HUES64 (cell line): ENCODE data around the gene PCDHB7.
A peak's percentile ranks its signal among the peaks of the same experiment; 100 is the strongest.
"Not testable (repeated sequence)": the region's sequence is repeated elsewhere in the genome, so short reads cannot be mapped to it uniquely, and the experiment has no call there.

Experiments used
- H3K27ac ChIP-seq: 2 replicates; pipeline ENCODE4 v1.7.0; 2013; ENCODE audit warnings: low read depth, low read length, inconsistent platforms
- H3K27me3 ChIP-seq: 2 replicates; pipeline ENCODE4 v1.6.1; 2013; ENCODE audit warnings: mild to moderate bottlenecking, low read length; ENCODE audit not compliant: insufficient read depth
- H3K36me3 ChIP-seq: 2 replicates; pipeline ENCODE4 v1.6.1; 2013; ENCODE audit warnings: mild to moderate bottlenecking, low read length; ENCODE audit not compliant: insufficient read depth
- H3K4me1 ChIP-seq: 2 replicates; pipeline ENCODE4 v1.6.1; 2013; ENCODE audit warnings: mild to moderate bottlenecking, low read length, moderate library complexity; ENCODE audit not compliant: insufficient read depth
- H3K4me3 ChIP-seq: 2 replicates; pipeline ENCODE4 v1.5.1; 2013; ENCODE audit warnings: mild to moderate bottlenecking, low read length, moderate library complexity
- H3K9ac ChIP-seq: 2 replicates; pipeline ENCODE4 v1.6.1; 2013; ENCODE audit warnings: mild to moderate bottlenecking, low read depth, low read length
- H3K9me3 ChIP-seq: 2 replicates; pipeline ENCODE4 v1.6.1; 2013; ENCODE audit warnings: low read depth, low read length; ENCODE audit not compliant: insufficient read depth
- WGBS: fragments of 150-250, 120-280 bp; methylation state at CpG from one replicate; pipeline ENCODE4 v1.1.7; 2013; ENCODE audit warnings: missing lambda C conversion rate; 5-methylcytosine and 5-hydroxymethylcytosine counted together

Gene PCDHB7

GRCh38 chr5:141152096-141152495 is 20.3 kb upstream of the PCDHB7 start:
- H3K9me3 ChIP-seq = peaks cover 17% of the 10 kb centered on the region
- not testable (repeated sequence) for H3K4me1 ChIP-seq, H3K27ac ChIP-seq, H3K4me3 ChIP-seq, H3K27me3 ChIP-seq, H3K36me3 ChIP-seq, H3K9ac ChIP-seq
- WGBS = 96% methylated on average over 36 of the region's 36 CpGs

DNA sequence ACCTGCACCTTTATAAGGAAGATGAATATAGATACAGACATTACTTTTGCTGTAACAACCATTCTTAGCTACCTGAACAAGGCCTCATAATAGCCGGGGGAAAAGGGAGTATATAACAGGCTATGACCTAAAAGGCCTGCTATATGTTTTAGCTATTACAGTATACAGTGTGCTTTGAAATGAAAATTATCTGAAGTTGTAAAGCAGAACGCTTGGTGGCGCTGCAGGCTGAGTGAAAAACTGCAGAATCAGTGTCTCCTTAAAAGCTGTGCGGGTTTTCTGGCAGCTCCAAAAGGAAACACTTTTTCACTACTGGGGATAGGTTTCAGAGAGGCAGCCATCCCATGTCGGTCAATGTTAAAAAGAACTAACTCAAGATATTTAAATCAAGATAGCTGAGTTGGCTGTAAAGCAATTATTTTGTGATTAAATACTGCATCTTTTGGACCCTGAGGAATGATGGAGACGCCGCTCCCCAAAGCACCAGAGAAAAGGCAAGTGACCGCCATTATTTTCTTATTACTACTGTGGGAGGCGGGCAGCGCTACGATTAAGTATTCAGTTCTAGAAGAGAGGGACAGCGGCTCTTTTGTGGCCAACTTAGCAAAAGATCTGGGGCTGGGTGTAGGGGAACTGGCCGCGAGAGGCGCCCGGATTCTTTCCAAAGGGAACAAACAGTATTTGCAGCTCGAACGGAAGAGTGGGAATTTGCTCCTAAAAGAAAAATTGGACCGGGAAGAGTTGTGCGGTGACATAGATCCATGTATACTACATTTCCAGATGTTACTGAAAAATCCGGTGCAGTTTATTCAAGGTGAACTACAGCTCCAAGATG is 16.7 kb upstream of the PCDHB7 start:
- Histone ChIP-seq H3K9me3 (peaks cover 17% of the 10 kb centered on the region), H3K4me1 (no peaks in the 10 kb centered on the region), H3K27me3 (no peaks in the 10 kb centered on the region), H3K27ac (no peak overlapping the region), H3K9ac (no peak overlapping the region), H3K36me3 (no peaks in the 10 kb centered on the region), H3K4me3 (peak overlapping the region; percentile 21; the same call in 1 of the 2 replicates)
- 85% methylated on average over 21 of the region's 21 CpGs for WGBS

DNA sequence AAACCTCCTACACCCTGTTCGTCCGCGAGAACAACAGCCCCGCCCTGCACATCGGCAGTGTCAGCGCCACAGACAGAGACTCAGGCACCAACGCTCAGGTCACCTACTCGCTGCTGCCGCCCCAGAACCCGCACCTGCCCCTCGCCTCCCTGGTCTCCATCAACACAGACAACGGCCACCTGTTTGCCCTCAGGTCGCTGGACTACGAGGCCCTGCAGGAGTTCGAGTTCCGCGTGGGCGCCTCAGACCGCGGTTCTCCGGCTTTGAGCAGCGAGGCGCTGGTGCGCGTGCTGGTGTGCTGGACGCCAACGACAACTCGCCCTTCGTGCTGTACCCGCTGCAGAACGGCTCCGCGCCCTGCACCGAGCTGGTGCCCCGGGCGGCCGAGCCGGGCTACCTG is 15.1 kb upstream of the PCDHB7 start:
- not testable (repeated sequence) for H3K4me3 ChIP-seq, H3K4me1 ChIP-seq, H3K27ac ChIP-seq, H3K9ac ChIP-seq, H3K27me3 ChIP-seq, H3K36me3 ChIP-seq
- WGBS = 95% methylated on average over 28 of the region's 38 CpGs
- peaks cover 11% of the 10 kb centered on the region for H3K9me3 ChIP-seq

- H3K27ac ChIP-seq, H3K4me3 ChIP-seq, H3K9ac ChIP-seq, H3K27me3 ChIP-seq, H3K4me1 ChIP-seq, H3K36me3 ChIP-seq: not testable (repeated sequence)
- peaks cover 11% of the 10 kb centered on the region for H3K9me3 ChIP-seq
- 96% methylated on average over 22 of the region's 28 CpGs for WGBS
These were observed 14.5 kb upstream of the PCDHB7 start for GRCh38 chr5:141157901-141158300.

DNA sequence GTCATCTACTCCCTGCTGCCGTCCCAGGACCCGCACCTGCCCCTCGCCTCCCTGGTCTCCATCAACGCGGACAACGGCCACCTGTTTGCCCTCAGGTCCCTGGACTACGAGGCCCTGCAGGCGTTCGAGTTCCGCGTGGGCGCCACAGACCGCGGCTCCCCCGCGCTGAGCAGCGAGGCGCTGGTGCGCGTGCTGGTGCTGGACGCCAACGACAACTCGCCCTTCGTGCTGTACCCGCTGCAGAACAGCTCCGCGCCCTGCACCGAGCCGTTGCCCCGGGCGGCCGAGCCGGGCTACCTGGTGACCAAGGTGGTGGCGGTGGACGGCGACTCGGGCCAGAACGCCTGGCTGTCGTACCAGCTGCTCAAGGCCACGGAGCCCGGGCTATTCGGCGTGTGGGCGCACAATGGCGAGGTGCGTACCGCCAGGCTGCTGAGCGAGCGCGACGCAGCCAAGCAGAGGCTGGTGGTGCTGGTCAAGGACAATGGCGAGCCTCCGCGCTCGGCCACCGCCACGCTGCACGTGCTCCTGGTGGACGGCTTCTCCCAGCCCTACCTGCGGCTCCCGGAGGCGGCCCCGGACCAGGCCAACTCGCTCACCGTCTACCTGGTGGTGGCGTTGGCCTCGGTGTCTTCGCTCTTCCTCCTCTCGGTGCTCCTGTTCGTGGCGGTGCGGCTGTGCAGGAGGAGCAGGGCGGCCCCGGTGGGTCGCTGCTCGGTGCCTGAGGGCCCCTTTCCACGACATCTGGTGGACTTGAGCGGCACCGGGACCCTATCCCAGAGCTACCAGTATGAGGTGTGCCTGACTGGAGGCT is 2.1 kb downstream of the PCDHB7 start:
- H3K4me3 ChIP-seq, H3K9me3 ChIP-seq, H3K9ac ChIP-seq, H3K36me3 ChIP-seq, H3K4me1 ChIP-seq, H3K27me3 ChIP-seq, H3K27ac ChIP-seq: not testable (repeated sequence)
- whole genome bisulfite sequencing = 96% methylated on average over 76 of the region's 79 CpGs

DNA sequence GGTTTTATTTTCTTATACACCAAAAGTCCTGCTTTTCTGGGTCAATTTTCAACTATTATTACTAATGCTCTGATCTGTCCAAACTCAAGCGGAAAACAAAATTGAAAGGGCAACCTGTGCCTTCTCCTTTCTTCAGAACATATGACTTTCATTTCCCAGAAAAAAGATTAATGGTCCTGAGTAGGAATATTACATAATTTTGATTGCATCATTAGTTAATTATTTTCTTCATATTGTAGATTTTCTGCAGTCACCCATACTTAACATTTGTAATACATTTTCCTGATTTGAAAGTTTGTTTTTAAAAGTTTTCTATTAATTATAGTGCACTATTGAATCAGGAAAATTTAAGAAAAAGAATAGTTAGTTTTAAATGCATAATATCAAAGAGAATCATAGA is 3.5 kb downstream of the PCDHB7 start:
- no peaks in the 10 kb centered on the region for H3K36me3 ChIP-seq
- H3K4me3 ChIP-seq = no peak overlapping the region
- no peaks in the 10 kb centered on the region for H3K4me1 ChIP-seq
- WGBS = 92% methylated on average over 1 of the region's 1 CpG
- no peaks in the 10 kb centered on the region for H3K9me3 ChIP-seq
- no peak overlapping the region for H3K27ac ChIP-seq
- no peak overlapping the region for H3K9ac ChIP-seq
- H3K27me3 ChIP-seq = no peaks in the 10 kb centered on the region

- not testable (repeated sequence) for H3K4me1 ChIP-seq, H3K27me3 ChIP-seq, H3K36me3 ChIP-seq, H3K9me3 ChIP-seq, H3K9ac ChIP-seq, H3K27ac ChIP-seq
- peak within 1 kb of the TSS; percentile 29; the same call in 1 of the 2 replicates for H3K4me3 ChIP-seq
- WGBS = 82% methylated on average over 13 of the region's 18 CpGs
These were observed 5.2 kb downstream of the PCDHB7 start, which contains the start of gene PCDHB8 for GRCh38 chr5:141177577-141178191. Gene PCDHB8 (plus strand): TSS chr5:141177790. CDS start chr5:141178035, 245 bp downstream.

- H3K27ac ChIP-seq, H3K9ac ChIP-seq, H3K4me3 ChIP-seq, H3K9me3 ChIP-seq, H3K36me3 ChIP-seq, H3K4me1 ChIP-seq, H3K27me3 ChIP-seq: not testable (repeated sequence)
- 95% methylated on average over 26 of the region's 39 CpGs for WGBS
These were observed 6.9 kb downstream of the PCDHB7 start for GRCh38 chr5:141179371-141179770.

DNA sequence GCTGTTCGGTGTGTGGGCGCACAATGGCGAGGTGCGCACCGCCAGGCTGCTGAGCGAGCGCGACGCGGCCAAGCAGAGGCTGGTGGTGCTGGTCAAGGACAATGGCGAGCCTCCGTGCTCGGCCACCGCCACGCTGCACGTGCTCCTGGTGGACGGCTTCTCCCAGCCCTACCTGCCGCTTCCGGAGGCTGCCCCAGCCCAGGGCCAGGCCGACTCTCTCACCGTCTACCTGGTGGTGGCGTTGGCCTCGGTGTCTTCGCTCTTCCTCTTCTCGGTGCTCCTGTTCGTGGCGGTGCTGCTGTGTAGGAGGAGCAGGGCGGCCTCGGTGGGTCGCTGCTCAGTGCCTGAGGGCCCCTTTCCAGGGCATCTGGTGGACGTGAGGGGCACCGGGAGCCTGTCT is 7.4 kb downstream of the PCDHB7 start:
- H3K9me3 ChIP-seq, H3K4me1 ChIP-seq, H3K9ac ChIP-seq, H3K4me3 ChIP-seq, H3K36me3 ChIP-seq, H3K27ac ChIP-seq, H3K27me3 ChIP-seq: not testable (repeated sequence)
- WGBS = 94% methylated on average over 30 of the region's 32 CpGs

GRCh38 chr5:141180313-141180712 is 7.9 kb downstream of the PCDHB7 start:
- Histone ChIP-seq H3K27me3 (no peaks in the 10 kb centered on the region), H3K4me3 (no peak overlapping the region), H3K36me3 (no peaks in the 10 kb centered on the region), H3K9ac (no peak overlapping the region), H3K9me3 (peaks cover 7% of the 10 kb centered on the region; the same call in 1 of the 2 replicates), H3K27ac (no peak overlapping the region), H3K4me1 (no peaks in the 10 kb centered on the region)
- 98% methylated on average over 1 of the region's 1 CpG for whole genome bisulfite sequencing

GRCh38 chr5:141182248-141182647 is 9.8 kb downstream of the PCDHB7 start, which contains the start of gene PCDHB16:
Gene PCDHB16 (plus strand): TSS chr5:141182387. CDS start chr5:141182560, 173 bp downstream.
- peaks cover 7% of the 10 kb centered on the region; the same call in 1 of the 2 replicates for H3K9me3 ChIP-seq
- WGBS = 44% methylated on average over 13 of the region's 13 CpGs
- no peaks in the 10 kb centered on the region for H3K27me3 ChIP-seq
- no peaks in the 10 kb centered on the region for H3K4me1 ChIP-seq
- no peak within 1 kb of the TSS for H3K27ac ChIP-seq
- H3K9ac ChIP-seq = peak within 1 kb of the TSS; percentile 66
- H3K36me3 ChIP-seq = no peaks in the 10 kb centered on the region
- H3K4me3 ChIP-seq = peak within 1 kb of the TSS; percentile 55
